ENCODE data around the gene LYG2. TPM values are rescaled to one million over a fixed set of nuclear protein-coding genes. Genes with fewer than 3 reads are reported as not detected.
"Not testable (repeated sequence)": the region's sequence is repeated elsewhere in the genome, so short reads cannot be mapped to it uniquely, and the experiment has no call there.

The LYG2 gene
- polyA plus RNA-seq, 10 donors: 0.26 to 0.73 (median 0.56) TPM; not detected in 7

GRCh38 chr2:99201959-99202678 lies 53.3 kb downstream of the LYG2 start:
- DNase-seq: no peak

- no peak for DNase-seq
Measured at GRCh38 chr2:99200076-99200800, 55.2 kb downstream of the LYG2 start.

- no peak for DNase-seq
Measured at GRCh38 chr2:99198103-99198841, 57.2 kb downstream of the LYG2 start.

DNA sequence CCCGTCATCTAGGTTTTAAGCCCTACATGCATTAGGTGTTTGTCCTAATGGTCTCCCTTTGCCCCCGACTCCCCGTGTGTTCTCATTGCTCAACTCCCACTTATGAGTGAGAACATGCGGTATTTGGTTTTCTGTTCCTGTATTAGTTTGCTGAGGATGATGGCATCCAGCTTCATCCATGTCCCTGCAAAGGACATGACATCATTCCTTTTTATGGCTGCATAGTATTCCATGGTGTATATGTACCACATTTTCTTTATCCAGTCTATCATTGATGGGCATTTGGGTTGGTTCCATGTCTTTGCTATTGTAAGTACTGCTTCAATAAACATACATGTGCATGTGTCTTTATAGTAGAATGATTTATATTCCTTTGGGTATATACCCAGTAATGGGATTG lies 63.1 kb downstream of the LYG2 start:
- DNase-seq: not testable (repeated sequence)

Other genes with a start within 250 kb of the LYG2 start
- under 1 TPM; 0.13 to 0.71 (median 0.55) TPM for gene C2orf15, start 114.0 kb downstream of the LYG2 start, polyA plus RNA-seq (ENCODE audit: insufficient read length in 10 of 10)
- 1 to 10 TPM; 1.3 to 3.9 (median 2.4) TPM for gene TSGA10, start 100.7 kb downstream of the LYG2 start, polyA plus RNA-seq (ENCODE audit: insufficient read length in 10 of 10)
- 10 to 100 TPM in 1 of 10 donors, 1 to 10 TPM in 9; 6.3 to 11.6 (median 9.0) TPM for gene LIPT1, start 100.7 kb downstream of the LYG2 start, polyA plus RNA-seq (ENCODE audit: insufficient read length in 10 of 10)
- 10 to 100 TPM; 17.4 to 30.9 (median 23.4) TPM for gene MITD1, start 74.6 kb downstream of the LYG2 start, polyA plus RNA-seq (ENCODE audit: insufficient read length in 10 of 10)
- gene MRPL30, start 74.5 kb downstream of the LYG2 start, polyA plus RNA-seq (ENCODE audit: insufficient read length in 10 of 10): 10 to 100 TPM; 34.7 to 50.1 (median 41.5) TPM
- 1 to 10 TPM in 9 of 10 donors, under 1 TPM in 1; 0.91 to 4.6 (median 2.0) TPM for gene LYG1, start 45.5 kb upstream of the LYG2 start, polyA plus RNA-seq (ENCODE audit: insufficient read length in 10 of 10)
- 10 to 100 TPM; 22.4 to 27.9 (median 25.1) TPM for gene TXNDC9, start 80.7 kb upstream of the LYG2 start, polyA plus RNA-seq (ENCODE audit: insufficient read length in 10 of 10)
- 10 to 100 TPM; 45.7 to 64.2 (median 56.4) TPM for gene EIF5B, start 81.7 kb upstream of the LYG2 start, polyA plus RNA-seq (ENCODE audit: insufficient read length in 10 of 10)
- gene REV1, start 234.4 kb upstream of the LYG2 start, polyA plus RNA-seq (ENCODE audit: insufficient read length in 10 of 10): 10 to 100 TPM; 23.4 to 45.4 (median 32.4) TPM